Subcutaneous abdominal adipose tissue (tissue), 5 donors: Measurements from ENCODE around the gene APP.
"Not testable (repeated sequence)": the region's sequence is repeated elsewhere in the genome, so short reads cannot be mapped to it uniquely, and the experiment has no call there.

Experiments
- H3K27ac ChIP-seq: one replicate; pipeline ENCODE4 v1.7.0; 2013; ENCODE audit warnings: low read depth, mild to moderate bottlenecking, inconsistent platforms, low read length, moderate library complexity
- H3K27me3 ChIP-seq, 5 donors: one replicate each; pipeline ENCODE4 v1.7.0; 2013; ENCODE audit warnings: low read length in 5 of 5, inconsistent platforms in 1 of 5; ENCODE audit not compliant: control insufficient read depth in 5 of 5, insufficient read depth in 4 of 5
- H3K36me3 ChIP-seq, 5 donors: one replicate each; pipeline ENCODE4 v1.7.0; 2013; ENCODE audit warnings: low read length in 5 of 5; ENCODE audit not compliant: control insufficient read depth in 5 of 5, insufficient read depth in 5 of 5
- H3K4me1 ChIP-seq, 5 donors: one replicate each; pipeline ENCODE4 v1.7.0; 2013; ENCODE audit warnings: low read length in 5 of 5, mild to moderate bottlenecking in 3 of 5, moderate library complexity in 1 of 5; ENCODE audit not compliant: control insufficient read depth in 5 of 5, insufficient read depth in 5 of 5
- H3K4me3 ChIP-seq, 5 donors: one replicate each; pipeline ENCODE4 v1.7.0; 2013; ENCODE audit warnings: low read length in 5 of 5, low read depth in 1 of 5
- H3K9ac ChIP-seq, 5 donors: one replicate each; pipeline ENCODE4 v1.7.0; 2013; ENCODE audit warnings: low read length in 5 of 5, mild to moderate bottlenecking in 4 of 5, moderate library complexity in 3 of 5
- H3K9me3 ChIP-seq, 5 donors: one replicate each; pipeline ENCODE4 v1.7.0; 2013; ENCODE audit warnings: low read length in 5 of 5; ENCODE audit not compliant: control insufficient read depth in 5 of 5
- donor health status: healthy.
- donor health status: healthy.
- donor health status: healthy.
- donor health status: healthy.
- donor health status: healthy.

The APP gene

DNA sequence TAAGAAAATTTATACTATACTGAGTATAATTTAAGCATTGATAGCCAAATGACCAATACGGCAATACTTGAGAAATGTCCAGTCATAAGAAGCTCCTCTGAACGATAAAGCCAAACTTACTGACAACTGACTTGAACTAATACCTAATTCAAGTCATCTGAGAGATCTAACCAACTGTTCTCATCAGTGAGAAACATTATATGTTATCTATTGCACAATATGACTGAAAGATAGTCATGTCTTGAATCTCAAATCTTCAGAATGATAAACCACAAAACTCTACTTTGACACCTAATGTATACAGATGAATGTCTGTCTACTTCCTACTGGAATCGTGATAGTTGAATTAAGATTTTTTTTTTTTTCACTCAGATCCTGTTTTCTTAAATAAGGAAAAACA, 39.0 kb downstream of the APP start:
- no peaks in the 10 kb centered on the region for H3K36me3 ChIP-seq
- H3K9ac ChIP-seq = no peak overlapping the region
- H3K27me3 ChIP-seq = no peaks in the 10 kb centered on the region
- H3K4me3 ChIP-seq = no peak overlapping the region
- H3K4me1 ChIP-seq = peaks cover 0 to 20% (median 0%) of the 10 kb centered on the region in 5 donors
- H3K9me3 ChIP-seq = no peaks in the 10 kb centered on the region
- H3K27ac ChIP-seq = no peak overlapping the region

DNA sequence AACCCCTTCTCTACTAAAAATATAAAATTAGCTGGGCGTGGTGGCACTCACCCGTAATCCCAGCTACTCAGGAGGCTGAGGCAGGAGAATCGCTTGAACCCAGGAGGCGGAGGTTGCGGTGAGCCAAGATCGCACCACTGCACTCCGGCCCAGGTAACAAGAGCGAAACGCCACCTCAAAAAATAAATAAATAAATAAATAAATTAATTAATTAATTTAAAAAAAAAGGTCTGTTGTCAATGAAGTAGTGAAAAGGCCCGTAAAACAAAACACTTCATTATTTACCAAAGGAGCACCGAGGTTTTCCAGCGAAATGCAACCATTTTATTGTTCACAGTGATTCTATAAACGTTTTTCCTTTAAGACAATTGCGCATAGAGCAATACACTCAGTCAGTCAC, 39.5 kb downstream of the APP start:
- peaks cover 0 to 25% (median 0%) of the 10 kb centered on the region in 5 donors for H3K4me1 ChIP-seq
- H3K27ac ChIP-seq, H3K9ac ChIP-seq: not testable (repeated sequence)

DNA sequence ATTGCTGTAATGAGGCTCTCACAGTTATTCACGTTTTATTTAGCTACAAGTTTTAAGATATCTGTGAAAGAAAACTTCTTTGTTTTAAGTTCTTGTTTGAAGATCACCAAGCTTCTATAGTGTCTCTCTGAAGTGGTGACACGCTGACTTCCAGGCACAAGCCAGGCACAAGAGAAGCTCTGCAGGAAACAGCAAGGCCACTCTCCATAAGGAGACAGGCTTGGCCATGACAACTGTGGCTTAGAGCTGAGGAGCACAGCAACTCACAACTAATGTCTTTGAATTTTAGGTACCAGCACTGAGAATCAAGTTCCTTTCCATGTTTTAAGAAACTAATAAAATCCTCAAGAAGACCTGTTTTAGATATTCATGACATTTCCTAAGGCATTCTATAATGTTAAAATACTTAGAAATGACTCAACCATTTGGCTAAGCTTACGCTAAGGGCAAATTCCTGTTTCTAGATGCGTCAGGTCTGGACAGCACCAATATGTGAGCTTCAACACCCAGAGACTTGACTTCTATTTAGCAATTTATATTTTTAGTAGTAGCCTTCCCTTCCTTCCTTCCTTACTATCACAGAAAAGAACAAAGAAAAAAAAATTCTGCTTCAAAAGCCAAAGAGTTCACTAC, 40.2 kb downstream of the APP start:
- H3K36me3 ChIP-seq = no peaks in the 10 kb centered on the region
- H3K27ac ChIP-seq = no peak overlapping the region
- H3K9ac ChIP-seq = no peak overlapping the region
- no peaks in the 10 kb centered on the region for H3K27me3 ChIP-seq
- no peaks in the 10 kb centered on the region for H3K9me3 ChIP-seq
- peaks cover 0 to 29% (median 0%) of the 10 kb centered on the region in 5 donors for H3K4me1 ChIP-seq
- no peak overlapping the region for H3K4me3 ChIP-seq

More for the DNA sequence above, 39.5 kb downstream of the APP start:
- not testable (repeated sequence) for H3K4me3 ChIP-seq, H3K36me3 ChIP-seq, H3K9me3 ChIP-seq, H3K27me3 ChIP-seq

DNA sequence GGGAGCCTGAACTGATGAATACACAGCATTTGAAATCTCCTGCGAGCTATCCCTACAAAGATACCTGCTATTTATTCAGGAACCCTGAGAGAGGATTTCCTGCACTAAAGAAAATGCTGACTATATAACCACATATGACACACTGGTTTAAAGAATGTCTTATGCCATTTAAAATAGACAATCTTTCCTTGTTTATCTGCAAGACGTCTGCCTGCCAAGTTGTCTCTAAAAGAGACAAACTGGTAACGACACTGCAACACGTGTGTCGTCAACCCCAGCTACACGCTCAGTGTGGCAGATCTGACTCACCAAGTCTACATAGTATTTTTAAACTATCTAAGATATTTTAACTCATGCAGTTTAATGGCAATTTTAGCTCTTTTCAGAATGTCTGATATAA, 42.7 kb downstream of the APP start:
- H3K27me3 ChIP-seq = no peaks in the 10 kb centered on the region
- peaks cover 0 to 38% (median 6%) of the 10 kb centered on the region in 5 donors for H3K4me1 ChIP-seq
- no peak overlapping the region for H3K9ac ChIP-seq
- peak overlapping the region in 4 of 5 donors; percentile 10 to 34 (median 20) for H3K4me3 ChIP-seq
- H3K27ac ChIP-seq = peak overlapping the region; percentile 20
- H3K9me3 ChIP-seq = no peaks in the 10 kb centered on the region
- H3K36me3 ChIP-seq = no peaks in the 10 kb centered on the region

DNA sequence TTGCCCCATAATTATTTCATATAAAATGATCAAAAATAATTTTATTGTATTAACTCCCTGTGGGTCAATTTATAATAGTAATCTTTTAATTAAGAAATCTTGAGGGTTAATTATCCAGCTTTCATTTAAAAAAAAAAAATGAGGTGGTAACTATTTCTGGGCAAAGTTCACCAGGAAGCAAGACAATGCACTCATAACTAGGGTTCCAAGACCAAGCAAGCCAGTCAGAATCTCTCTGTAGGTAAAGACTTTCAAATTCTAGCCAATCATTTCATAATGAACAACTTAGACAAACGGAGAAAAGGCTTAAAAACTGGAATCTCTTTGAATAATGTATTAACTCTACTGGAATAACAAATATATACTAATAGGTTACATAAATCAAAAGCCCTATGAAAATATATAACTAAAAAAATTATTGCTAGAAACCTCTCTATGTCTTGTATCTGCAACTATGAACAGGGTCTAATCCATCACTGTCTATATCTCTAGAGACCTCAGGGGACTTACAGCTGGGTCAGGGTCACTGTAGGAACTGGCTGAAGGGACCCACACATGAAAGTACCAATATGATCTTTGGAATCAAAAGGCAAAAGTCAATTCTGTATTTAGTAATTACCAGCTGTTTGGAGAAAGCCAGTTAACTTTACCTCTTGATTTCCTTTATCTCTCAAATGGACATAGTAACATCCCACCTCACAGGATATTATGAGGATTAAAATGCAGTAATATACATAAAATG, 43.3 kb downstream of the APP start:
- Histone ChIP-seq H3K4me3 (peak overlapping the region in 2 of 5 donors; percentile 10 to 34), H3K27ac (peak overlapping the region; percentile 20), H3K9ac (no peak overlapping the region), H3K9me3 (no peaks in the 10 kb centered on the region), H3K4me1 (peaks cover 0 to 38% (median 6%) of the 10 kb centered on the region in 5 donors), H3K36me3 (no peaks in the 10 kb centered on the region), H3K27me3 (no peaks in the 10 kb centered on the region)

DNA sequence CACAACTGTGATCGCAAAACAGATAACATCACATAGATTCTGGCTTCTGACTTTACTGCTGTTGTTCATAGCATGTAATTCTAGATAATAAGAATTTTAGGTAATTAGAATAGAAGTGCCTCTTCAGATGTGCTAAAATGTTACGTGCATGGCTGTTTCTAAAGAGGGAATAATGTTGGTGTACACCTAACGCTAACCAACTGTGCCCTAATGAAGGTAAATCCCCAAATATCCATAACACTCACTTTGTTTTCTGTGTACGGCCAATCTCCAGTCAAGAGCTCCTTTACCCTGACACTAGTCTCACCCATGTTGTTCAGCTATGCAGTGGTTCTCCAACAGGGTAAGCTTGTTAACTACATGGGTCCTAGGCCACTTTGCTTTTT, 44.4 kb downstream of the APP start:
- Histone ChIP-seq H3K4me1 (peaks cover 0 to 38% (median 6%) of the 10 kb centered on the region in 5 donors), H3K9me3 (no peaks in the 10 kb centered on the region), H3K4me3 (no peak overlapping the region), H3K27ac (no peak overlapping the region), H3K36me3 (no peaks in the 10 kb centered on the region), H3K9ac (no peak overlapping the region), H3K27me3 (no peaks in the 10 kb centered on the region)

DNA sequence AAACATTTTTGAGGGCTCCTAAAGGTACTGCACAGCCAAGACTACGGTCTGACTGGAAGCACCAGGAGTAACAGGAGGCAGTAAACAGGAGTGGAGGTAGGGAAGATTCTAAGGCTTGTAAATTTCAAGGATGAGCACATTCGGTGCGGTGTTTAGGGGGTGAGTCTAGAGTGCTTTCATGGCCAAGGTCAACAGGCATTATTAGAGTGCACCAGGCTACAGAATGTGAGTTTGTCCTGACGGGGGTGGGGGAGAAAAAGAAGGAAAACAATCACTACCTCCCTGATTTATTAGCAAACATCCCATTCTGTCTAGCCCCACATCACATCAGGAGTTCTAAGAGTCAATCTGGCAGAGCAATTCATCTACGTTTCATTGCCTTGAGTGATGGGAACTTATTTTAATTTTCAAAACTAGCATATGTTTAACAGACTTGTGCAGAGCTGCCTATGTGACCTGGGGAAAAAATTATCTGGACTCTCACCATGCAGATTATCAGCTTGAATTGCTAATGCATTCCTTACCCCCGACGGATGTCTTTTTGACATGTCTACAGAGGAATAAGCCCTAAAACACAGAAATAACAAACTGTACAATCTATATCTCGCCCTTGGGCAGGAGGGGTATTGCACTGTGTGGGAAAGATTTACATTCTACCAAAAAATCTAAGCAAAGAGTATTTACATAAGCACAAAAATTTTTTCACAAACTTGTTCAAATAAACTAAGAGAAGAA, 45.0 kb downstream of the APP start:
- Histone ChIP-seq H3K36me3 (no peaks in the 10 kb centered on the region), H3K9ac (no peak overlapping the region), H3K4me3 (no peak overlapping the region), H3K4me1 (peaks cover 0 to 37% (median 6%) of the 10 kb centered on the region in 5 donors), H3K9me3 (no peaks in the 10 kb centered on the region), H3K27me3 (no peaks in the 10 kb centered on the region), H3K27ac (no peak overlapping the region)

DNA sequence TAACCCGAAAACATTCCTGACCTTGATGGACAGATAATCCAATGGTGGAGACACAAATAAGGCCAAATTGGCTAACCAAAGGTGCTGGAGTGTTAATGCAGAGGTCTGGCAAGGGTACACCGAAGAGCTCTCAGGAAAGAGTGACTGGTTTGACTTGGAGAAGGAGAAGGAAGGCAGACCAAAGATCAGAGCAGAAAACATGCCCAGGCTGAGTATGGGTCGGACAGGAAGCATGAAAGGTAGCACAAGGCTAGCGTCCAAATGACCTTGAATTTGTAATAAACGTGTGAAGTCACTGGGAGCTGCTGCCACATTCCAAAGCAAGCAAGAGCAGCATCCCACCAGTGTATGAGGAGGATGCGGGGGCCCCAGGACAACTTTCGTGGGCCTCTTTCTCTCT, 45.7 kb downstream of the APP start:
- no peaks in the 10 kb centered on the region for H3K9me3 ChIP-seq
- H3K36me3 ChIP-seq = no peaks in the 10 kb centered on the region
- H3K27ac ChIP-seq = no peak overlapping the region
- peak overlapping the region in 1 of 5 donors; percentile 4 for H3K4me3 ChIP-seq
- H3K9ac ChIP-seq = no peak overlapping the region
- no peaks in the 10 kb centered on the region for H3K27me3 ChIP-seq
- peaks cover 0 to 32% (median 6%) of the 10 kb centered on the region in 5 donors for H3K4me1 ChIP-seq

DNA sequence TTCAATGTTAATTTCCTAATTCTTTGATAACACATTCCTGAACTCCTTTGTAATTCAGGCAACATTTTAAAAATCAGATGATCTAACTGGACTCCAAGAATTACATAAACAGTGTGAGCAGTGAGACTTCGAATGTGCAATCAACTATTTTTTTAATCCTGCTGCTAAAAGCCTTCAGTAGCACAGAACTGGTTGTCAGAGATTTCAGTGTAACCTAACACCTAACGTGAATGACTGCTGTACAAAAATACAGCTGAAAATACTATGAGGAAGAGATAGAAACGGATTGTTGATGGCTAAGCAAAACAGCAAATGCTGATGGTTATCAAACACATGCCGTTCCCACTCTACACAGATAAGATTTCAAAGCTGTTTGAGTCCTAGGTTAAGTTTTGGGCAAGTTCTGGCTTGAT, 46.1 kb downstream of the APP start:
- H3K27me3 ChIP-seq = no peaks in the 10 kb centered on the region
- H3K4me1 ChIP-seq = peaks cover 0 to 32% (median 6%) of the 10 kb centered on the region in 5 donors
- no peaks in the 10 kb centered on the region for H3K36me3 ChIP-seq
- H3K4me3 ChIP-seq = no peak overlapping the region
- no peak overlapping the region for H3K9ac ChIP-seq
- H3K27ac ChIP-seq = no peak overlapping the region
- no peaks in the 10 kb centered on the region for H3K9me3 ChIP-seq

DNA sequence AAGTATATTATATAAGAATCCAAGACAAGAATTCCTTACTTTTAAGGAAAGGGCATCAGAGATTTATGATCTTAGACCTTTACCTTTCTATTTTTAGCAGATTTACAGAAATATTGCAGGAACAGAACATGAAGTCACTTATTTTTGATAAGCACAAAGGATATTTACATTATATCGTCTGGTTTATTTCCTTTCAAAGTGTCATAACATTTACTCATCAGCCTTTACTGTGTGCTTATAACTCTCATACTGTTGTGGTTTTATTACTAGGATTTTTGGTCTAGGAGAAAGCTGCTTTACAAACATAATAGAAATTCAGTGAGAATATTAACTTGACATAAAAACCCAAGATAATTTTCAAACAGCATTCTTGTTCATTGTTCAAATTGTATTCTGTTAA, 47.6 kb downstream of the APP start:
- Histone ChIP-seq H3K4me3 (no peak overlapping the region), H3K4me1 (peaks cover 0 to 26% (median 6%) of the 10 kb centered on the region in 5 donors), H3K9me3 (no peaks in the 10 kb centered on the region), H3K27me3 (no peaks in the 10 kb centered on the region), H3K9ac (no peak overlapping the region), H3K36me3 (no peaks in the 10 kb centered on the region), H3K27ac (no peak overlapping the region)
